Measurements from ENCODE around the gene LIMS2.

DNA sequence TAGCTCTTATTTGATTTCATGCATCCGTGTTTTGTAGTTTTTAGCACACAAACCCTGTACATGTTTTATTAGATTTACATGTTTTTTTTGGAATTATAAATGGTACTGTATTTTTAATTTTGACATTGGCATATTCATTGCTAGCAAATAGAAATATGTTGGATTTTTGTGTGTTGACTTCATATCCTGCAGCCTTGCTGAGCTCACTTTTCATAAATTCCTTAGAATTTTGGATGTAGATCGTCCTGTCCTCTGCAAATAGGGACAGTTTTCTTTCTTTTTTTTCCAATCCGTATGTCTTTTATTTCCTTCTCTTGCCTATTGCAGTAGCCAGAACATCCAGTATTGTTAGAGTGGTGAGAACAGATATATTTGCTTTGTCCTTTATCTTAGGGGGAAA lies 76.1 kb downstream of the LIMS2 start:
- TF ChIP-seq GATA3 (IDR thresholded peaks at IDR 0.05; ENCODE audit: low read depth, low read length) = no peak
- no peak for TF ChIP-seq GATA2 (IDR thresholded peaks at IDR 0.05; ENCODE audit: low read depth, low read length)

All from SH-SY5Y (cell line).